Measurements from ENCODE around the gene PRMT9.

The PRMT9 gene

GRCh38 chr4:147683717-147684700 lies at the start of gene PRMT9:
TSS of gene PRMT9 (minus strand) at chr4:147684163. CDS start at chr4:147683987, 176 bp downstream.
- Mint-ChIP-seq H3K27me3 (peaks cover 11% of the 10 kb centered on the region), H3K4me3 (peak within 1 kb of the TSS; percentile 95)
- CTCF ChIA-PET: interaction anchor here (0.6 to 1.6 kb wide), 2 partner anchors 24 to 183 kb away, joined by 4 to 7 read pairs; no protein-coding TSS in a partner anchor

GRCh38 chr4:147732518-147733235 lies 48.7 kb upstream of the PRMT9 start:
- peak; percentile 36 for DNase-seq
- H3K36me3 Mint-ChIP-seq: peaks cover 2% of the 10 kb centered on the region
- CTCF ChIA-PET: interaction anchor here (0.8 to 4.9 kb wide), 5 partner anchors 19 to 142 kb away, joined by 3 to 32 read pairs (median 5); no protein-coding TSS in a partner anchor
- peak overlapping the region; percentile 85 for H3K4me3 Mint-ChIP-seq
- H3K27ac Mint-ChIP-seq: peak overlapping the region; percentile 84
- no peaks in the 10 kb centered on the region for H3K9me3 Mint-ChIP-seq
- H3K4me1 Mint-ChIP-seq: peaks cover 33% of the 10 kb centered on the region
- peaks cover 34% of the 10 kb centered on the region for H3K27me3 Mint-ChIP-seq

More at GRCh38 chr4:147683717-147684700, at the start of gene PRMT9:
- Mint-ChIP-seq H3K27ac (peak within 1 kb of the TSS; percentile 97), H3K36me3 (peaks cover 16% of the 10 kb centered on the region), H3K9me3 (no peaks in the 10 kb centered on the region), H3K4me1 (peaks cover 45% of the 10 kb centered on the region)
- peak; percentile 91 for DNase-seq

- peak; percentile 69 for DNase-seq
- peaks cover 33% of the 10 kb centered on the region for H3K4me1 Mint-ChIP-seq
- CTCF ChIA-PET: interaction anchor here (0.6 to 4.9 kb wide), 7 partner anchors 18 to 142 kb away, joined by 3 to 32 read pairs (median 3); no protein-coding TSS in a partner anchor
- H3K27me3 Mint-ChIP-seq: peaks cover 39% of the 10 kb centered on the region
- peak within 1 kb of the TSS; percentile 86 for H3K27ac Mint-ChIP-seq
- peaks cover 2% of the 10 kb centered on the region for H3K36me3 Mint-ChIP-seq
- H3K4me3 Mint-ChIP-seq: peak within 1 kb of the TSS; percentile 85
- no peaks in the 10 kb centered on the region for H3K9me3 Mint-ChIP-seq
Measured at GRCh38 chr4:147731580-147732517, 47.9 kb upstream of the PRMT9 start, which contains the start of gene ARHGAP10. TSS of gene ARHGAP10 (plus strand) at chr4:147732088. CDS start at chr4:147732302, 214 bp downstream.

GRCh38 chr4:147730333-147730732 lies 46.4 kb upstream of the PRMT9 start:
- peaks cover 2% of the 10 kb centered on the region for H3K36me3 Mint-ChIP-seq
- CTCF ChIA-PET: interaction anchor here (0.6 to 4.9 kb wide), 3 partner anchors 16 to 136 kb away, joined by 3 to 32 read pairs (median 3); no protein-coding TSS in a partner anchor
- H3K4me1 Mint-ChIP-seq: peaks cover 31% of the 10 kb centered on the region
- no peak overlapping the region for H3K27ac Mint-ChIP-seq
- no peak for DNase-seq
- no peak overlapping the region for H3K4me3 Mint-ChIP-seq
- H3K27me3 Mint-ChIP-seq: peaks cover 43% of the 10 kb centered on the region
- no peaks in the 10 kb centered on the region for H3K9me3 Mint-ChIP-seq

GRCh38 chr4:147727476-147728028 lies 43.6 kb upstream of the PRMT9 start:
- peaks cover 7% of the 10 kb centered on the region for H3K4me1 Mint-ChIP-seq
- CTCF ChIA-PET: interaction anchor here (1.4 kb wide), 1 partner anchor 139 kb away, joined by 11 read pairs; no protein-coding TSS in a partner anchor
- no peak for DNase-seq

GRCh38 chr4:147725673-147726072 lies 41.7 kb upstream of the PRMT9 start:
- H3K4me1 Mint-ChIP-seq: no peaks in the 10 kb centered on the region
- CTCF ChIA-PET: interaction anchor here (0.6 to 1.4 kb wide), 2 partner anchors 21 to 141 kb away, joined by 3 to 4 read pairs; no protein-coding TSS in a partner anchor
- H3K27ac Mint-ChIP-seq: no peak overlapping the region
- peaks cover 22% of the 10 kb centered on the region for H3K27me3 Mint-ChIP-seq
- no peak overlapping the region for H3K4me3 Mint-ChIP-seq
- no peak for DNase-seq
- H3K36me3 Mint-ChIP-seq: no peaks in the 10 kb centered on the region
- H3K9me3 Mint-ChIP-seq: no peaks in the 10 kb centered on the region

More at GRCh38 chr4:147727476-147728028, 43.6 kb upstream of the PRMT9 start:
- Mint-ChIP-seq H3K4me3 (no peak overlapping the region), H3K9me3 (no peaks in the 10 kb centered on the region), H3K27ac (no peak overlapping the region), H3K36me3 (no peaks in the 10 kb centered on the region), H3K27me3 (peaks cover 33% of the 10 kb centered on the region)

- H3K27me3 Mint-ChIP-seq: peaks cover 21% of the 10 kb centered on the region
- no peaks in the 10 kb centered on the region for H3K9me3 Mint-ChIP-seq
- no peaks in the 10 kb centered on the region for H3K36me3 Mint-ChIP-seq
- H3K27ac Mint-ChIP-seq: no peak overlapping the region
- H3K4me1 Mint-ChIP-seq: no peaks in the 10 kb centered on the region
- CTCF ChIA-PET: interaction anchor here (1.4 kb wide), 1 partner anchor 142 kb away, joined by 4 read pairs; no protein-coding TSS in a partner anchor
- DNase-seq: no peak
- no peak overlapping the region for H3K4me3 Mint-ChIP-seq
Measured at GRCh38 chr4:147724468-147725201, 40.7 kb upstream of the PRMT9 start.

- DNase-seq: no peak
- no peak overlapping the region for H3K4me3 Mint-ChIP-seq
- no peaks in the 10 kb centered on the region for H3K4me1 Mint-ChIP-seq
- no peaks in the 10 kb centered on the region for H3K9me3 Mint-ChIP-seq
- H3K27me3 Mint-ChIP-seq: peaks cover 24% of the 10 kb centered on the region
- CTCF ChIA-PET: no interaction called here
- H3K36me3 Mint-ChIP-seq: no peaks in the 10 kb centered on the region
- no peak overlapping the region for H3K27ac Mint-ChIP-seq
Measured at GRCh38 chr4:147723326-147723725, 39.4 kb upstream of the PRMT9 start.

GRCh38 chr4:147717878-147718277 lies 33.9 kb upstream of the PRMT9 start:
- Mint-ChIP-seq H3K36me3 (no peaks in the 10 kb centered on the region), H3K27me3 (peaks cover 11% of the 10 kb centered on the region), H3K9me3 (no peaks in the 10 kb centered on the region), H3K4me3 (no peak overlapping the region), H3K27ac (no peak overlapping the region), H3K4me1 (no peaks in the 10 kb centered on the region)
- DNase-seq: no peak
- CTCF ChIA-PET: no interaction called here

GRCh38 chr4:147714575-147715401 lies 30.8 kb upstream of the PRMT9 start:
- CTCF ChIA-PET: interaction anchor here (7.8 kb wide), 1 partner anchor 151 kb away, joined by 95 read pairs; no protein-coding TSS in a partner anchor
- no peak for DNase-seq
- Mint-ChIP-seq H3K36me3 (no peaks in the 10 kb centered on the region), H3K27ac (no peak overlapping the region), H3K4me3 (no peak overlapping the region), H3K27me3 (peaks cover 11% of the 10 kb centered on the region), H3K4me1 (no peaks in the 10 kb centered on the region), H3K9me3 (no peaks in the 10 kb centered on the region)

- CTCF ChIA-PET: interaction anchor here (7.8 kb wide), 1 partner anchor 156 kb away, joined by 95 read pairs; no protein-coding TSS in a partner anchor
- Mint-ChIP-seq H3K36me3 (no peaks in the 10 kb centered on the region), H3K4me3 (no peak overlapping the region), H3K4me1 (peaks cover 5% of the 10 kb centered on the region), H3K27me3 (peaks cover 6% of the 10 kb centered on the region), H3K9me3 (no peaks in the 10 kb centered on the region), H3K27ac (no peak overlapping the region)
- no peak for DNase-seq
Measured at GRCh38 chr4:147709999-147710398, 26.0 kb upstream of the PRMT9 start.

All from activated naive CD4-positive, alpha-beta T cell treated with anti-CD3 and anti-CD28 coated beads, Interleukin-2, amount 10 ng/mL, durations not matched to agents 7 days and 5 days (primary cell).